Panc1 (cell line): ENCODE results near the gene RUSF1. TPM values are rescaled to one million over a fixed set of nuclear protein-coding genes. Genes with fewer than 3 reads are reported as not detected.

Experiments used
- ATAC-seq: fragments of 200-7000 bp; cut with Tn5 transposase; 2 replicates; pipeline ENCODE4 v1.9.1; 2020; ENCODE audit warnings: mild to moderate bottlenecking, moderate library complexity
- BruUV-seq: library from RNA; stranded (reverse); fragments of 400-500 nt; replicated peaks from 2 replicates; lab custom pipeline; 2021; lab: Mats Ljungman, UMichigan
- CTCF ChIA-PET: fragments of 300-600 bp; sonication (Branson Sonifier 250); formaldehyde crosslinking; loops from one replicate; lab custom pipeline; 2022; ENCODE audit warnings: antibody characterized with exemption; lab: Charles Lee
- POLR2A ChIA-PET: fragments of 300-600 bp; sonication (Branson Sonifier 250); formaldehyde crosslinking; loops from one replicate; lab custom pipeline; 2022; ENCODE audit warnings: antibody characterized with exemption; lab: Charles Lee
- DNase-seq: peaks from one replicate; pipeline ENCODE4 v3.0.0-alpha.2; 2010; ENCODE audit warnings: low read depth, low spot score
- H3K27ac ChIP-seq: 2 replicates; pipeline ENCODE4 v1.5.1; 2011; ENCODE audit warnings: mild to moderate bottlenecking, low read length, inconsistent platforms
- H3K27me3 ChIP-seq: fragments of 200-500 bp; sonication (Bioruptor generic); 2 replicates; pipeline ENCODE4 v1.6.0; 2014; ENCODE audit warnings: low read length, inconsistent platforms; ENCODE audit not compliant: control insufficient read depth, insufficient read depth
- H3K36me3 ChIP-seq: fragments of 200-500 bp; sonication (Bioruptor generic); 2 replicates; pipeline ENCODE4 v1.5.1; 2014; ENCODE audit warnings: inconsistent platforms, mild to moderate bottlenecking, low read length, moderate library complexity; ENCODE audit not compliant: control insufficient read depth, insufficient read depth
- H3K4me1 ChIP-seq: 2 replicates; pipeline ENCODE4 v1.5.1; 2011; ENCODE audit warnings: inconsistent platforms, mild to moderate bottlenecking, low read length, moderate library complexity; ENCODE audit not compliant: control insufficient read depth, insufficient read depth
- H3K4me3 ChIP-seq, 2 experiments: 2 replicates each; pipeline ENCODE4 v1.5.1; 2011 to 2012; ENCODE audit warnings: low read depth in 2 of 2, low read length in 2 of 2, mild to moderate bottlenecking in 2 of 2, inconsistent platforms in 1 of 2, moderate library complexity in 1 of 2
- H3K9me3 ChIP-seq: fragments of 200-500 bp; sonication (Bioruptor generic); 2 replicates; pipeline ENCODE4 v1.5.1; 2014; ENCODE audit warnings: low read depth, mild to moderate bottlenecking, inconsistent platforms, low read length, moderate library complexity; ENCODE audit not compliant: control insufficient read depth, insufficient read depth
- POLR2AphosphoS5 ChIP-seq: IDR thresholded peaks from 2 replicates; pipeline ENCODE4 v1.6.1; 2012; ENCODE audit warnings: mild to moderate bottlenecking, low read depth, low read length, moderate library complexity
- SIN3A ChIP-seq: IDR thresholded peaks from 2 replicates; pipeline ENCODE4 v1.6.1; 2012; ENCODE audit warnings: low read depth, mild to moderate bottlenecking, low read length, moderate library complexity, borderline replicate concordance; ENCODE audit not compliant: insufficient read depth
- TCF7L2 ChIP-seq: IDR thresholded peaks from 2 replicates; pipeline ENCODE4 v1.6.1; 2011; ENCODE audit warnings: mild to moderate bottlenecking, low read depth, low read length, inconsistent platforms
- in situ Hi-C: cut with HindIII; loops from 2 replicates; pipeline ENCODE4 v1.10.0; 2016; ENCODE audit warnings: low sequenced_read_pairs, low pct_unique_long_range_greater_than_20kb
- intact Hi-C: fragments of 100-400 bp; cut with micrococcal nuclease; formaldehyde crosslinking; loops from one replicate; pipeline ENCODE4 v1.10.0; 2022; ENCODE audit not compliant: unreplicated experiment
- total RNA-seq: library from RNA; stranded (reverse); gene quantifications from one replicate; pipeline ENCODE4 v1.2.1, GENCODE V29; 2021; ENCODE audit not compliant: unreplicated experiment
- TF ChIP-seq, protein P1 (sequence below), 2 experiments: IDR thresholded peaks; 2 replicates each; pipeline ENCODE4 v1.6.1; 2011 to 2012; ENCODE audit warnings: low read depth in 2 of 2, control low read depth in 1 of 2, low read length in 1 of 2, mild to moderate bottlenecking in 1 of 2, moderate library complexity in 1 of 2; ENCODE audit not compliant: insufficient read depth in 1 of 2
- TF ChIP-seq, protein P2 (sequence below): fragments of 450-650 bp; IDR thresholded peaks from 2 replicates; pipeline ENCODE4 v1.5.1; 2017; ENCODE audit warnings: mild to moderate bottlenecking

The RUSF1 gene
- total RNA-seq, 1 experiment from 2014 or later: 47.4 TPM

- H3K4me3 ChIP-seq: peak overlapping the region in 1 of 2 experiments; percentile 6; a peak in 1 of 4 replicates
- no peak for DNase-seq
- peaks cover 51% of the 10 kb centered on the region for H3K4me1 ChIP-seq
- ATAC-seq: peak; percentile 36
- no peaks in the 10 kb centered on the region for H3K9me3 ChIP-seq
- H3K27me3 ChIP-seq: no peaks in the 10 kb centered on the region
- ChIA-PET CTCF (interaction anchor here (0.6 to 0.7 kb wide), 3 partner anchors 10 to 396 kb away, joined by 3 to 7 read pairs (median 5); no protein-coding TSS in a partner anchor), POLR2A (interaction anchor here (0.6 kb wide), 2 partner anchors 70 to 404 kb away, joined by 3 read pairs; no protein-coding TSS in a partner anchor)
- in situ Hi-C loops: no loop called here
- TF ChIP-seq POLR2AphosphoS5: 0 out of 2 replicates have a peak, but pooled peaks have one; percentile 9
- no peak for TF ChIP-seq TCF7L2
- intact Hi-C loops: no loop called here
- BruUV-seq: no TSS peak
- no peaks in the 10 kb centered on the region for H3K36me3 ChIP-seq
- peak overlapping the region; percentile 63 for H3K27ac ChIP-seq
Measured at GRCh38 chr16:31453255-31454204, 54.7 kb downstream of the RUSF1 start.

DNA sequence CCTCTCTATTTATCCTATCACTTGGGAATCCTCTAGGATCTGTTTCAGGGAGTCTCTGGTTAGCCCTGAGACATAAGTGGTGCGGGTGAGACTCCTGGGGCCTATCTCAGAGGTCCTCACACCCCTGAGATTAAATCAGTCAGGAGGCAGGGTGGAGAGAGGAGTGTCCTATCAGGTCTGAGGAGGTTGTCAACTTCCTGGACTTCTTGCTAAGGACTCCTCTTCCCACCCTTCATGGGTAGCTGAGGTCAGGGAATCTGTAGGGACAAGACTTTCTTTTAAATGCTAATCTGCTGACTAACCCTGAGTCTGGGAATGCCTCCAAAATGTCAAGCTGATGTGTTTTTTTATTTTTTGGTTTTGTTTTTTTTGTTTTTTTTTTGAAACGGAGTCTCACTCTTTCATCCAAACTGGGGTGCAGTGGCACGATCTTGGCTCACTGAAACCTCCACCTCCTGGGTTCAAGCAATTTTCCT, 55.5 kb downstream of the RUSF1 start:
- BruUV-seq: no TSS peak
- Histone ChIP-seq H3K4me1 (peaks cover 51% of the 10 kb centered on the region), H3K27me3 (no peaks in the 10 kb centered on the region), H3K4me3 (no peak overlapping the region), H3K27ac (peak overlapping the region; percentile 63; the same call in 1 of the 2 replicates), H3K36me3 (no peaks in the 10 kb centered on the region), H3K9me3 (no peaks in the 10 kb centered on the region)
- ChIA-PET CTCF (interaction anchor here (0.6 to 0.7 kb wide), 3 partner anchors 9 to 450 kb away, joined by 5 to 7 read pairs (median 7); no protein-coding TSS in a partner anchor), POLR2A (interaction anchor here (0.7 kb wide), 1 partner anchor 50 kb away, joined by 12 read pairs; no protein-coding TSS in a partner anchor)
- intact Hi-C loops (no loop called here), in situ Hi-C loops (no loop called here)
- no peak for TF ChIP-seq SIN3A
- TF ChIP-seq, protein P1, sequence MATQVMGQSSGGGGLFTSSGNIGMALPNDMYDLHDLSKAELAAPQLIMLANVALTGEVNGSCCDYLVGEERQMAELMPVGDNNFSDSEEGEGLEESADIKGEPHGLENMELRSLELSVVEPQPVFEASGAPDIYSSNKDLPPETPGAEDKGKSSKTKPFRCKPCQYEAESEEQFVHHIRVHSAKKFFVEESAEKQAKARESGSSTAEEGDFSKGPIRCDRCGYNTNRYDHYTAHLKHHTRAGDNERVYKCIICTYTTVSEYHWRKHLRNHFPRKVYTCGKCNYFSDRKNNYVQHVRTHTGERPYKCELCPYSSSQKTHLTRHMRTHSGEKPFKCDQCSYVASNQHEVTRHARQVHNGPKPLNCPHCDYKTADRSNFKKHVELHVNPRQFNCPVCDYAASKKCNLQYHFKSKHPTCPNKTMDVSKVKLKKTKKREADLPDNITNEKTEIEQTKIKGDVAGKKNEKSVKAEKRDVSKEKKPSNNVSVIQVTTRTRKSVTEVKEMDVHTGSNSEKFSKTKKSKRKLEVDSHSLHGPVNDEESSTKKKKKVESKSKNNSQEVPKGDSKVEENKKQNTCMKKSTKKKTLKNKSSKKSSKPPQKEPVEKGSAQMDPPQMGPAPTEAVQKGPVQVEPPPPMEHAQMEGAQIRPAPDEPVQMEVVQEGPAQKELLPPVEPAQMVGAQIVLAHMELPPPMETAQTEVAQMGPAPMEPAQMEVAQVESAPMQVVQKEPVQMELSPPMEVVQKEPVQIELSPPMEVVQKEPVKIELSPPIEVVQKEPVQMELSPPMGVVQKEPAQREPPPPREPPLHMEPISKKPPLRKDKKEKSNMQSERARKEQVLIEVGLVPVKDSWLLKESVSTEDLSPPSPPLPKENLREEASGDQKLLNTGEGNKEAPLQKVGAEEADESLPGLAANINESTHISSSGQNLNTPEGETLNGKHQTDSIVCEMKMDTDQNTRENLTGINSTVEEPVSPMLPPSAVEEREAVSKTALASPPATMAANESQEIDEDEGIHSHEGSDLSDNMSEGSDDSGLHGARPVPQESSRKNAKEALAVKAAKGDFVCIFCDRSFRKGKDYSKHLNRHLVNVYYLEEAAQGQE (IDR thresholded peaks at IDR 0.05; ENCODE audit: insufficient read depth in 1 of 2, low read depth in 2 of 2, low read length in 1 of 2): no peak
- peak; percentile 27 for ATAC-seq
- no peak for DNase-seq

- no TSS peak for BruUV-seq
- Histone ChIP-seq H3K27ac (no peak overlapping the region), H3K9me3 (no peaks in the 10 kb centered on the region), H3K4me1 (peaks cover 43% of the 10 kb centered on the region), H3K27me3 (no peaks in the 10 kb centered on the region), H3K4me3 (no peak overlapping the region), H3K36me3 (no peaks in the 10 kb centered on the region)
- intact Hi-C loops: no loop called here
- CTCF ChIA-PET: interaction anchor here (0.6 to 0.7 kb wide), 3 partner anchors 70 to 449 kb away, joined by 5 to 7 read pairs (median 6); no protein-coding TSS in a partner anchor
- peak; percentile 91 for ATAC-seq
- DNase-seq: no peak
- POLR2A ChIA-PET: interaction anchor here (0.7 kb wide), 1 partner anchor 49 kb away, joined by 12 read pairs; no protein-coding TSS in a partner anchor
- TF ChIP-seq POLR2AphosphoS5: no peak; the same call in 1 of the 2 replicates
- TF ChIP-seq, protein P2, sequence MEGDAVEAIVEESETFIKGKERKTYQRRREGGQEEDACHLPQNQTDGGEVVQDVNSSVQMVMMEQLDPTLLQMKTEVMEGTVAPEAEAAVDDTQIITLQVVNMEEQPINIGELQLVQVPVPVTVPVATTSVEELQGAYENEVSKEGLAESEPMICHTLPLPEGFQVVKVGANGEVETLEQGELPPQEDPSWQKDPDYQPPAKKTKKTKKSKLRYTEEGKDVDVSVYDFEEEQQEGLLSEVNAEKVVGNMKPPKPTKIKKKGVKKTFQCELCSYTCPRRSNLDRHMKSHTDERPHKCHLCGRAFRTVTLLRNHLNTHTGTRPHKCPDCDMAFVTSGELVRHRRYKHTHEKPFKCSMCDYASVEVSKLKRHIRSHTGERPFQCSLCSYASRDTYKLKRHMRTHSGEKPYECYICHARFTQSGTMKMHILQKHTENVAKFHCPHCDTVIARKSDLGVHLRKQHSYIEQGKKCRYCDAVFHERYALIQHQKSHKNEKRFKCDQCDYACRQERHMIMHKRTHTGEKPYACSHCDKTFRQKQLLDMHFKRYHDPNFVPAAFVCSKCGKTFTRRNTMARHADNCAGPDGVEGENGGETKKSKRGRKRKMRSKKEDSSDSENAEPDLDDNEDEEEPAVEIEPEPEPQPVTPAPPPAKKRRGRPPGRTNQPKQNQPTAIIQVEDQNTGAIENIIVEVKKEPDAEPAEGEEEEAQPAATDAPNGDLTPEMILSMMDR: peak; percentile 84
- peak; percentile 73 for TF ChIP-seq TCF7L2
- in situ Hi-C loops: no loop called here
Measured at GRCh38 chr16:31451681-31452351, 56.4 kb downstream of the RUSF1 start.
